HG03039 (cell line): ENCODE measurements around the gene SPATA20.

Experiments
- ATAC-seq: cut with Tn5 transposase; IDR thresholded peaks from one replicate; pipeline ENCODE4 v1.9.1; 2021; ENCODE audit warnings: mild to moderate bottlenecking, moderate library complexity; ENCODE audit not compliant: unreplicated experiment

The SPATA20 gene

GRCh38 chr17:50557630-50558029 is 10.7 kb downstream of the SPATA20 start:
- ATAC-seq = no peak

DNA sequence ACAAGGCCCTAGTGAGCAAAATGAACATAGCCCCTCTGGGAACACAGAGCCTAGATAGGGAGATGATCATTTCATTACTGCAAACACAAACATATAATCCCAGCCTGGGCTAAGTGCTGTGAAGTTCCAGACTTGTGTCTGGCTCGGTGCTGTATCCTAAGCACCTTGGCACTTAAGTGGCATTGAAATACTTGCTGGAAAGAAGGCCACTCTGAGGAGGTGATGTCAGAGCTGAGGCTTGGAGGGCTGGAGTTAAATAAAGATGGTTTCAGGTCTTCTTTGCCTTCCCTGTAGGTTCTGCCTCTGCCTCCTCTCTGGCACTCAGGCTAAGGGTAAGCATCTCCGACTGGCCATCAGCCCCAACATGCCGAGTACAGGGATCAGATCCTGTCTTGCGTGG is 11.1 kb downstream of the SPATA20 start:
- no peak for ATAC-seq

GRCh38 chr17:50558581-50558940 is 11.6 kb downstream of the SPATA20 start:
- no peak for ATAC-seq

DNA sequence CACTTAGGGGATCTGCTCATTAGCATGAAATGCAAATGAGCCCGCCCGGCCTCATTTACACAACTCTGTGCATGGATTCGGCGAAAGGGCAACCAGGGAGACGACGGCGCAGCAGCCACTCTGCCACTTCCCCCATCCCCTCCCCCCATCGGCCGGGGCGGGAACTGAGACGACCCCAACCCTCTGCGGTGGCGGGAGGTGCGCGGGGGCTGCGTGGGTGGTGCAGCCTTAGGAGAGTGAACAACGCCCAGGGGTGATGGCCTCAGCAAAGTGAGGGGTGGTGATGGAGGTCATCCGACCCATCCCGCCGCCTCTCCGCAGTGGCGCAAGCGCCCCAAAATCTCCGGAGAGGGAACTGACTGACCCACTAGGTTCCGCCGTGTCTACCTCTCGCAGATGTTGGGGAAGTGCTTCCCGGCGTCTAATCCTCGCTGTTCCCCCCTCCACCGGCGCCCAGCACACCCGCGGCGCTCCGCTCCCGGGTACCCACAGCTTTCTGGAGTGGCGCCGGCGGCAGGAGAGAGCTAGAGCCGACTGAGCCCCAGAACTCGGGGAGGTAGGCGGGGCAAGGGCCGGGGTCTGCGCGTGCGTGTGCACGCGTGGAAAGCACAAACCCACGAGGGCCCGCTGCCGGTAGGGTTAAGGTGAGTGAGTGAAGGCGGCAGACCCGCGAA is 12.1 kb downstream of the SPATA20 start:
- ATAC-seq = no peak

DNA sequence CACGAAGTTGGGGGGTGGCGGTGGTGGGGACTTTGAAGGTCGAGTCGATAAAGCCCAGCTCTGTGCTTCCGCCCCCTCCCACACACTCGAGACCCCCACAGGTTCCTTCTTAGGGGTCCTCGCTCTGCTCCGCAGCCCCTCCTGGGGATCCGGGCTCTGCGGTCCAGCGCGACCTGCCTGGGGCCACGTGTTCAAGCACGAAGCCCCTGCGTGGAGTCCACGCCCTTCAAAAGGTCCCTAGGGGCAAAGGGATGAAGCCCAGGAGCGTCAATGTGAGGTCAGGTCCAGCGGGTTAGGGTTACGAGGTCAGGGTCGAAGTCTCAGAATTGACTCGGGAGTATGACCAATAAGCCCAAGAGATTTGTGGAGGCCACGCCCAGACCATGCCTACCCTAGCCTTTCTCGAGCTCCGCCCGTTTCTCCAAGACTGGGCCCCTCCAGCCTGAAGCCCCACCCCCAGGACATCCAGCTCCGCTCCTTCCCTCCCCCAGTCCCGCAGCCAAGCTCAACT is 12.8 kb downstream of the SPATA20 start:
- no peak for ATAC-seq

- ATAC-seq = peak; percentile 84
These were observed 13.3 kb downstream of the SPATA20 start, which contains the start of gene CACNA1G for GRCh38 chr17:50560185-50560824. Gene CACNA1G (plus strand): TSS chr17:50560715. CDS start chr17:50561460, 745 bp downstream.

DNA sequence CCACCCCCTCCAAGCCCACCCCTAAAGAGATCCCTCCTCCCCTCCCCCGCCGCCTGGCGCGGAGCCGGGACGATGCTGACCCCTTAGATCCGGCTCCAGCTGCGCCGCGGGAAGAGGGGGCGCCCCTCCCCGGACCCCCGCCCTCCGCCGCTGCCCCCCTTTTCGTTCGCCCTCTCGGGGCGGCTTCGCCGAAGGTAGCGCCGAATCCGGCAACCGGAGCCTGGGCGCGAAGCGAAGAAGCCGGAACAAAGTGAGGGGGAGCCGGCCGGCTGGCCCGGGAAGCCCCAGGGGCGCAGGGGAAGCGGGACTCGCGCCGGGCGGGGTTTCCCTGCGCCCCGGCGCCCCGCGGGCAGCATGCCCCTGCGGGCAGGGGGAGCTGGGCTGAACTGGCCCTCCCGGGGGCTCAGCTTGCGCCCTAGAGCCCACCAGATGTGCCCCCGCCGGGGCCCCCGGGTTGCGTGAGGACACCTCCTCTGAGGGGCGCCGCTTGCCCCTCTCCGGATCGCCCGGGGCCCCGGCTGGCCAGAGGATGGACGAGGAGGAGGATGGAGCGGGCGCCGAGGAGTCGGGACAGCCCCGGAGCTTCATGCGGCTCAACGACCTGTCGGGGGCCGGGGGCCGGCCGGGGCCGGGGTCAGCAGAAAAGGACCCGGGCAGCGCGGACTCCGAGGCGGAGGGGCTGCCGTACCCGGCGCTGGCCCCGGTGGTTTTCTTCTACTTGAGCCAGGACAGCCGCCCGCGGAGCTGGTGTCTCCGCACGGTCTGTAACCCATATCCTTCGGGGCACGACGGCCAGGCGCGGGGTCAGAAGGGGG is 14.2 kb downstream of the SPATA20 start:
- no peak for ATAC-seq

GRCh38 chr17:50561746-50562141 is 14.8 kb downstream of the SPATA20 start:
- no peak for ATAC-seq

- no peak for ATAC-seq
These were observed 15.5 kb downstream of the SPATA20 start for GRCh38 chr17:50562242-50563091.

- ATAC-seq = no peak
These were observed 16.1 kb downstream of the SPATA20 start for GRCh38 chr17:50563092-50563511.

GRCh38 chr17:50564916-50565315 is 17.9 kb downstream of the SPATA20 start:
- ATAC-seq = no peak

GRCh38 chr17:50565402-50566350 is 18.7 kb downstream of the SPATA20 start:
- ATAC-seq = no peak

DNA sequence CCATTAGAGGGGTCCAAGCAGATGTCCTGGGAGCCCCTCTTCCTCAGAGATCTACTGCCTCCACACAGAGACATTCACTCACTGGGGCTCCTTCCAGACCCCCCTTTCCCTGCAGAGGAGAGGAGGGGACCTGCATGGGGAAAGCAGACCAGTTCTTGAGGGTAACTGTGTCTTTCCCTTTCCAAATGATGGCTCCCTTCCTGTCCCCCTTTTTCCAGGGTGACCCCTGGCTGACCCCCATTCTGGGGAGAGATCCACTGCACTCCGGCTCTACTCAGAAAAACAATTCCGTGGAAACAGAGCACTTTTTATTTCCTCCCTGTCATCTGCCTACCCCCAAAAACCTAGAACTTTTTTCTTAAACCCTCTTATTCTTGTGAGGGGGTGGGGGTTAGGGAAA is 19.9 kb downstream of the SPATA20 start:
- ATAC-seq = no peak

DNA sequence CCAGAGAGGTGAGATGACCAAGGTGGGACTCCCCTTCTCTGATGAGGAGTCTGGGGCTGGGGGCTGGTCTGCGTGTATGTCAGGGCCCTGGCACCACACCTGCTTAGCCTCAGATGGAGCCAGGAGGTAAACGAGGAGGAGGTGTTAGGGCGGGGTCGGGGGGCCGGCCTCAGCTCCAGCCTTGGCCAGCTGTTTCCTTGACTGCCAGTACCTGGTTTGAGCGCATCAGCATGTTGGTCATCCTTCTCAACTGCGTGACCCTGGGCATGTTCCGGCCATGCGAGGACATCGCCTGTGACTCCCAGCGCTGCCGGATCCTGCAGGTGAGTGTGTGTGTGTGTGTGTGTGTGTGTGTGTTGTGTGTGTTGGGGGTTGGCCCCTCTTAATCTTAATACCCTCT is 21.7 kb downstream of the SPATA20 start:
- ATAC-seq = no peak

GRCh38 chr17:50569592-50569991 is 22.6 kb downstream of the SPATA20 start:
- no peak for ATAC-seq

- ATAC-seq = no peak
These were observed 23.1 kb downstream of the SPATA20 start for GRCh38 chr17:50570032-50570431.

DNA sequence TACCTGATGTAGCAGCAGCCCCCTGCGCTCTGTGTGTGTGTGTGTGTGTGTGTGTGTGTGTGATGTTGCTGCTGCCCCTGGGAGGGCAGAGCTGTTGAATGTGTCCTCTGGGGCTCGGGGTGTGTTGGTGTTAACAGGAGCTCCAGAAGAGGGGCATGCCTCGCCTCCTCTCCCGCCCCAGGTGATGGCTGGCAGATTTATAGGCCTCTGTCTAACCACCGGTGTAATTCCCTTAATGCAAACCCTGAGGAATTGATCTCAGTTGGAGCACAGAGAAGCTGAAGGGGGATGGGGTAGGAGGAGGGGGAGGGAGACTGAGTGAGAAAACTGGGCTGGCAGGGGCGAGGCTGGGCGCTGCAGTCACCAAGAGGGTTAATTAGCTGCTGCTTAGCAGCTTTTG is 23.6 kb downstream of the SPATA20 start:
- ATAC-seq = no peak

GRCh38 chr17:50571681-50572080 is 24.7 kb downstream of the SPATA20 start:
- no peak for ATAC-seq

- ATAC-seq = no peak
These were observed 25.6 kb downstream of the SPATA20 start for GRCh38 chr17:50572541-50572940.
